IPS-NIHi11 (cell line): ENCODE measurements around the gene PDLIM1.
A peak's percentile ranks its signal among the peaks of the same experiment; 100 is the strongest.

ENCODE experiments used
- DNase-seq: peaks from one replicate; pipeline ENCODE4 v3.0.0; 2012; ENCODE audit warnings: mixed read lengths, low spot score

PDLIM1 gene

DNA sequence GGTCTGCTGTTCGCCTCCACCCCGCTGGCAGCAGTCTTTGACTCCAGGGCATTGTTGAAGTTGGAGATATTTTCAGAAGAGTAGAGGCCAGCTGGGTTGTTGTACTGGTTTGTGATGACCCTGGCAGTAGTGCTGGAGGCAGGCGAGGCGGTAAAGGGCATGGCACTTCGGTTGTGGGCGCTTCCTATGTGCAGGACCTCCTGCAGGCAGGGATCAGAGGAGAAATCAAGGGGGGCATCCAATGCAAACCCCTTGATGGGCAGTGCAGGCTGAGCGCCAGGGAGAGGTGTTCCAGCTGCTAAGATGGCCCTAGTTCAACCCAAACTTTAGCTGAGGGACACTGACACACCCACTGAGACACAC lies 27.0 kb downstream of the PDLIM1 start:
- DNase-seq = no peak

- no peak for DNase-seq
These were observed 27.9 kb downstream of the PDLIM1 start for GRCh38 chr10:95262763-95263518.

DNA sequence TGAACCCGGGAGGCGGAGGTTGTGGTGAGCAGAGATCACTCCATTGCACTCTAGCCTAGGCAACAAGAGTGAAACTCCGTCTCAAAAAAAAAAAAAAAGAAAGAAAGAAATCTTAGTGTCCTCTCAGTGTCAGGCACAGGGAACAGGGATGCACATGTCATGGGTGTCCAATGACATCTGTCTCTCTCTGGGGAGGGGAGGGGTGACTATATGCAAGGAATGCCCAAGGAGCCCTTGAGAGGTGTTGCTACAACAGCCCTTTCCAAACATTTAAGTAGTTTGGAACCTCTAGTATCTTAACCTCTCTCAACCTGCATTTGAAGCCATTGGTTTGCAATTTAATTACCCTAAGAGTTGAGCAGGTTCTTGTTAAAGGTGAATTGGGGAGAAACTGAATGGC lies 28.9 kb downstream of the PDLIM1 start:
- DNase-seq = no peak

GRCh38 chr10:95260909-95261552 lies 29.8 kb downstream of the PDLIM1 start:
- no peak for DNase-seq

GRCh38 chr10:95260397-95260881 lies 30.4 kb downstream of the PDLIM1 start:
- no peak for DNase-seq

GRCh38 chr10:95257849-95258248 lies 33.0 kb downstream of the PDLIM1 start:
- DNase-seq = no peak

DNA sequence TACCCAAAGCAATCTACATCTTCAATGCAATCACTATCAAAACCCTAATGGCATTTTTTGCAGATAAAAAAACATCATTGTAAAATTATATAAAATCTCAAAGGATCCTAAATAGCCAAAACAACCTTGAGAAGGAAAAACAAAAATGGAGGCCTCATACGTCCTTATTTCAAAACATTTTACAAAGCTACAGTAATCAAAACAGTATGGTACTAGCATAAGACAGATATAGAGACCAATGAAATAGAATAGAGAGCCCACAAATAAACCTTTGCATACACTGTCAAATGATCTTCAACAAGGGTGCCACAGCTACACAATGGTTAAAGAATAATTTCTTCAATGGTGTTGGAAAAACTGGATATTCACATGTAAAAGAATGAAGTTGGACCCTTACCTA lies 34.5 kb downstream of the PDLIM1 start:
- DNase-seq = no peak

DNA sequence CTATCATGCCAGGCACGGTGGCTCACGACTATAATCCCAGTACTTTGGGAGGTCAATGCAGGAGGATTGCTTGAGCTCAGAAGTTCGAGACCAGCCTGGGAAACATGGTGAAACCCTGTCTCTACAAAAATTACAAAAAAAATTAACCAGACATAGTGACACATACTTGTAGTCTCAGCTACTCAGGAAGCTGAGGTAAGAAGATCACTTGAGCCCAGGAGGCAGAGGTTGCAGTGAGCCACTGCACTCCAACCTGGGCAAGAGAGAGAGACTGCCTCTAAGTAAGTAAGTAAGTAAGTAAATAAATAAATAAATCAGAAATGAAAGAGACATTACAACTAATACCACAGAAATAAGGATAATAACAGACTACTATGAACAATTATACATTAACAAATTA lies 36.2 kb downstream of the PDLIM1 start:
- DNase-seq = no peak

- no peak for DNase-seq
These were observed 37.1 kb downstream of the PDLIM1 start for GRCh38 chr10:95253686-95254085.

- DNase-seq = no peak
These were observed 37.8 kb downstream of the PDLIM1 start for GRCh38 chr10:95253007-95253406.

- no peak for DNase-seq
These were observed 39.9 kb downstream of the PDLIM1 start for GRCh38 chr10:95250856-95251255.

- DNase-seq = no peak
These were observed 41.3 kb downstream of the PDLIM1 start for GRCh38 chr10:95249467-95249866.

DNA sequence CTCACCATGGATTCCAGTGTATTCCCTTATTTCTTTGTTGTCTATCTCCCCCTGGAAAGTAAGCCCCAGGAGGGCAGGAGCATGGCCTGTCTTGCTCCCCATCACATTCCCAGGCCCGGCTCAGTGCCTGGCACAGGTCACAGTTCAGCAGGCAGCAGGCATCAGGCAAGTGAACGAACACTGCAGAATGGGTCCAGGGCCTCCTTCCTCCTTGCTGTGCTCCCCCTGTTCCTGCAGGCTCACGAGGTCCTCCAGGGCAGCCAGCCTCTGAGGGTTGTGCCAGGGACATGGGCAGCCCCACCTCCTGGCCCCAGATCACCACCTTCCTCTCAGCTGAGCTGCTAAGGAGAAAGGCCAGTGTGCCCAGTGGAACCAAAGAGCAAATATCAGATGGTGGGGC lies 41.8 kb downstream of the PDLIM1 start:
- no peak for DNase-seq

DNA sequence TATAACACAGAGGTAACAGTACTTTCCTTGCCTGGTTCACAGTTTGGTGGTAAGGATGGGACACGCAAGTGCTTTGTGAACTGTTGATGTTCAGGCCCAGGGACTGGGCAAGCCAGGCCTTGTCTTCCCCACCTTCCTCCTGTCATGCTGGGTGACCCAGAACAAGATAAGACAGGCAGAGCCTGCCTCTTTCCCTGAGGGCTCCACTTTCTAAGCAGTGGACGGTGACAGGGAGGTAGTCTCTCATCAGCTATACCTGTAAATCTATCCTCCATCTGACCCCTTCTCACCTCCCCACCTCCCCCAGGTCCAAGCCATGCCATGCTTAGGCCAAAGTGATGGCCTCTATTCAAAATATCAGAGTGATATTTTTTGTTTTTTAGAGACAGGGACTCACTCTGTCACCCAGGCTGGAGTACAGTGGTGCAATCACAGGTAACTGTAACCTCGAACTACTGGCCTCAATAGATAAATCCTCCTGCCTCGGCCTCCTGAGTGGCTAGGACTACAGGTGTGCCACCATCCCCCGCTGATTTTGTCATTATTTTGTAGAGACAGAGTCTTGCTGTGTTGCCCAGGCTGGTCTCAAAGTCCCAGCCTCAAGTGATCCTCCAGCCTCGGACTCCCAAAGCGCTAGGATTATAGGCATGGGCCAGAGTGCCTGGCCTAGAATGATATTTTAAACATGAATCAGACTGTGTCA lies 42.8 kb downstream of the PDLIM1 start:
- no peak for DNase-seq

- DNase-seq = no peak
These were observed 43.5 kb downstream of the PDLIM1 start for GRCh38 chr10:95247200-95247880.

DNA sequence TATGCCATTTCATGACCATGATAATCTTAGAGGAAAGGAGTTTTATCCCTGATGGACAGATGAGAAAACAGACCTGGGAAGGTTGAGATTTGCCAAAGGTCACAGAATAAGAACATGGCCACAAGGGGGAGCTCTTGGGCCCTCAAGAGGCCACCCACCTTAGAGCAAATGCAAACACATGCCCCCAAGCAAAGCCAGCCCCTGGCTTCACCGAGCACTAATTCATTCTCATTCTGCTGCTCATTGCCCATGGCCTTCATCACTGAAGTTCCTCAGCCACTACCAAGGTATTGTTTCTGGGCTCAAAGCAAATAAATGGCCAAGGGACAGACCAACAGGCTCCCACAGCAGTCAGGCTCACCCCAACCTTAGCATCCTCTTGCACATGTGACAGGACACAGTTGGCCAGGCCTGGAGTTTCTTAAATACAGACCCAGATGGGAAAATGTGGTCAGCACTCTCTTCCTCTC lies 44.2 kb downstream of the PDLIM1 start:
- DNase-seq = peak; percentile 77

- DNase-seq = no peak
These were observed 45.3 kb downstream of the PDLIM1 start for GRCh38 chr10:95245425-95246055.

GRCh38 chr10:95244152-95244551 lies 46.7 kb downstream of the PDLIM1 start:
- no peak for DNase-seq

DNA sequence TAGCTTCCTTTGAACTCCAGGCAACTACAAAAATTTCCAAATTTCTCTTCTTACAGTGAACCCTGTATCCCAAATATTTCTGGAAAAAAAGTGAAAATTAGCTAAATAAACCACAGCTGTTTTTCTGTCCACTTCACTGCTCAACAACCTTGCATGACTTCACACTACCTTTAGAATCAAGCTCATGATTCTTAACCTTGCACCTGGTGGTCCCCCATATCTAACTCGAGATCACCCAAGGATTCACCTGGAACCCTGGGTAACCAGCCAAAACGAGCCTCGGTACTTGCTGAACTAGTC lies 47.5 kb downstream of the PDLIM1 start:
- DNase-seq = no peak

DNA sequence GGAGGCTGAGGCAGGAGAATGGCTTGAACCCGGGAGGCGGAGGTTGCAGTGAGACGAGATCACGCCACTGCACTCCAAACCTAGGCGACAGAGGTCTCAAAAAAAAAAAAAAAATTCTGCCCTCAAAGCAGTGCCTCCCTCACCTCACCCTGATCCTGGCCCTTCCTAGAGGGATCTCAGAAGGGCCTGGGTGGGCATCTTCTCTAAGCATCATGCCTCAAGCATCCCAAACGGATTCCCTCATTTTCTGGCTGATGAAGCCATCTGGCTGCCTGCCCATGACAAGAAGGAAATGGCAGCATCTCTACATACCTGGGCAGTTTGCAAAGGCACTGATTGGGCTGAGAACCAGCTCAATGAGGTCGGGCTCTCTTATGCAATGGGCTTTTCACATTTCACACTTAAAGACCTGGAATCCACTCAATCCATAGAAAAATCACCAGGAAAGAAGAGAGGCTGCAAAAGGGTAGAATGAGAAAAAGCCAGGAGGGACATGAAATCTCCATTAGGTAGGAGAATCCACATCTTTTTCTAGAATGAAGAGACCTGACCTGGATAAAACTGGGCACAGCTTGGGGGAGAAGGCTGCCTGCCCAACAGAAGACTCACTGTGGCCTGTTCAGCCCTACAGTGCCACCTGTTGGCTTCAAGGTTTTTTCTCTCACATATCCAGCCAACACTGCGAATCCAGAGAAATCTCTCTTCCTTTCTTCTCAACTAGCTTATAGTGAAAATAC lies 48.1 kb downstream of the PDLIM1 start:
- DNase-seq = peak; percentile 63

- DNase-seq = no peak
These were observed 49.3 kb downstream of the PDLIM1 start for GRCh38 chr10:95241533-95241932.
